OCI-LY1 (cell line): ENCODE measurements around the gene KATNAL1.
"Not testable (repeated sequence)": the region's sequence is repeated elsewhere in the genome, so short reads cannot be mapped to it uniquely, and the experiment has no call there.

Experiments
- H2AFZ ChIP-seq: fragments of 200-600 bp; sonication (generic), shearing (Covaris generic); 2 replicates; pipeline ENCODE4 v1.6.0; 2014; ENCODE audit warnings: antibody characterized with exemption, mild to moderate bottlenecking, low read length
- H3F3A ChIP-seq: fragments of 200-600 bp; sonication (generic), shearing (Covaris generic); 2 replicates; pipeline ENCODE4 v1.6.0; 2014; ENCODE audit warnings: mild to moderate bottlenecking, antibody characterized with exemption, low read length, moderate library complexity; ENCODE audit not compliant: insufficient read depth
- H3K27ac ChIP-seq: fragments of 200-600 bp; sonication (generic); 2 replicates; pipeline ENCODE4 v1.5.1; 2014; ENCODE audit warnings: low read length, mixed run types, mild to moderate bottlenecking, low read depth; ENCODE audit not compliant: poor library complexity, severe bottlenecking
- H3K27me3 ChIP-seq: fragments of 200-600 bp; sonication (generic); 2 replicates; pipeline ENCODE4 v1.6.0; 2014; ENCODE audit warnings: antibody characterized with exemption, mild to moderate bottlenecking, low read length, moderate library complexity; ENCODE audit not compliant: insufficient read depth
- H3K36me3 ChIP-seq: fragments of 200-600 bp; sonication (generic); 2 replicates; pipeline ENCODE4 v1.6.1; 2014; ENCODE audit warnings: mild to moderate bottlenecking, antibody characterized with exemption, low read length, moderate library complexity, mixed read lengths; ENCODE audit not compliant: insufficient read depth
- H3K4me1 ChIP-seq: fragments of 200-600 bp; sonication (generic); 2 replicates; pipeline ENCODE4 v1.5.1; 2014; ENCODE audit warnings: mild to moderate bottlenecking, low read length, moderate library complexity; ENCODE audit not compliant: insufficient read depth, severe bottlenecking
- H3K4me2 ChIP-seq: fragments of 200-600 bp; sonication (generic), shearing (Covaris generic); 2 replicates; pipeline ENCODE4 v1.6.1; 2014; ENCODE audit warnings: low read length
- H3K4me3 ChIP-seq: fragments of 200-600 bp; sonication (generic); 2 replicates; pipeline ENCODE4 v1.5.1; 2014; ENCODE audit warnings: low read length, low read depth, mild to moderate bottlenecking, mixed read lengths; ENCODE audit not compliant: poor library complexity, severe bottlenecking
- H3K79me2 ChIP-seq: fragments of 200-600 bp; shearing (Covaris generic); 2 replicates; pipeline ENCODE4 v1.6.1; 2016; ENCODE audit warnings: mixed run types, low read length, mixed read lengths; ENCODE audit not compliant: insufficient read depth
- H3K9ac ChIP-seq: fragments of 200-600 bp; sonication (generic), shearing (Covaris generic); 2 replicates; pipeline ENCODE4 v1.6.1; 2014; ENCODE audit warnings: mild to moderate bottlenecking, low read length, mixed read lengths
- H3K9me2 ChIP-seq: fragments of 200-600 bp; sonication (generic), shearing (Covaris generic); 2 replicates; pipeline ENCODE4 v1.6.1; 2014; ENCODE audit warnings: low read depth, mild to moderate bottlenecking, low read length, mixed read lengths
- H3K9me3 ChIP-seq: fragments of 200-600 bp; shearing (Covaris generic); 2 replicates; pipeline ENCODE4 v1.6.1; 2014; ENCODE audit warnings: low read length, mixed read lengths
- H4K20me1 ChIP-seq: fragments of 200-600 bp; sonication (generic), shearing (Covaris generic); 2 replicates; pipeline ENCODE4 v1.6.0; 2016; ENCODE audit warnings: mild to moderate bottlenecking, low read length; ENCODE audit not compliant: insufficient read depth
- CTCF ChIP-seq: fragments of 200-600 bp; sonication (generic), shearing (Covaris generic); IDR thresholded peaks from 2 replicates; pipeline ENCODE4 v1.5.1; 2017; ENCODE audit warnings: mild to moderate bottlenecking, antibody characterized with exemption, low read length, moderate library complexity, mixed read lengths
- EZH2 ChIP-seq: fragments of 200-600 bp; sonication (generic), shearing (Covaris generic); IDR thresholded peaks from 2 replicates; pipeline ENCODE4 v1.8.0; 2017; ENCODE audit warnings: borderline replicate concordance, mixed run types, mild to moderate bottlenecking, antibody characterized with exemption, low read length, moderate library complexity, mixed read lengths

KATNAL1 gene

GRCh38 chr13:30292325-30292724 is 15.0 kb downstream of the KATNAL1 start:
- H3K27me3 ChIP-seq: no peaks in the 10 kb centered on the region
- no peak overlapping the region for H3K4me2 ChIP-seq
- H3K9ac ChIP-seq: no peak overlapping the region
- H3K27ac ChIP-seq: no peak overlapping the region
- no peak overlapping the region for H3K4me3 ChIP-seq
- TF ChIP-seq CTCF (no peak), EZH2 (no peak)
- H3K9me2 ChIP-seq: no peaks in the 10 kb centered on the region
- peaks cover 5% of the 10 kb centered on the region; the same call in 1 of the 2 replicates for H3K79me2 ChIP-seq
- H3K36me3 ChIP-seq: no peaks in the 10 kb centered on the region
- H3F3A ChIP-seq: no peaks in the 10 kb centered on the region
- H3K4me1 ChIP-seq: peaks cover 6% of the 10 kb centered on the region
- H4K20me1 ChIP-seq: no peaks in the 10 kb centered on the region
- no peak overlapping the region for H2AFZ ChIP-seq
- no peaks in the 10 kb centered on the region for H3K9me3 ChIP-seq

- H3K4me3 ChIP-seq: no peak overlapping the region
- no peak overlapping the region for H3K27ac ChIP-seq
- H3K9me3 ChIP-seq: no peaks in the 10 kb centered on the region
- peaks cover 5% of the 10 kb centered on the region; the same call in 1 of the 2 replicates for H3K79me2 ChIP-seq
- no peaks in the 10 kb centered on the region for H3F3A ChIP-seq
- TF ChIP-seq EZH2: no peak
- no peak for TF ChIP-seq CTCF
- no peaks in the 10 kb centered on the region for H3K9me2 ChIP-seq
- no peak overlapping the region for H2AFZ ChIP-seq
- no peaks in the 10 kb centered on the region for H4K20me1 ChIP-seq
- H3K27me3 ChIP-seq: no peaks in the 10 kb centered on the region
- peaks cover 4% of the 10 kb centered on the region; the same call in 1 of the 2 replicates for H3K36me3 ChIP-seq
- no peak overlapping the region for H3K9ac ChIP-seq
- no peak overlapping the region for H3K4me2 ChIP-seq
- peaks cover 6% of the 10 kb centered on the region for H3K4me1 ChIP-seq
Observed at GRCh38 chr13:30290812-30291436, 16.4 kb downstream of the KATNAL1 start.

- Histone ChIP-seq H2AFZ (no peak overlapping the region), H3K9me2 (no peaks in the 10 kb centered on the region), H3K79me2 (peaks cover 5% of the 10 kb centered on the region; the same call in 1 of the 2 replicates), H3K4me1 (peaks cover 6% of the 10 kb centered on the region), H3K27me3 (no peaks in the 10 kb centered on the region), H3K4me2 (no peak overlapping the region), H3F3A (no peaks in the 10 kb centered on the region), H3K27ac (no peak overlapping the region), H4K20me1 (no peaks in the 10 kb centered on the region), H3K9me3 (no peaks in the 10 kb centered on the region; the same call in 1 of the 2 replicates), H3K4me3 (no peak overlapping the region), H3K36me3 (peaks cover 4% of the 10 kb centered on the region; the same call in 1 of the 2 replicates), H3K9ac (no peak overlapping the region)
- no peak for TF ChIP-seq EZH2
- TF ChIP-seq CTCF: no peak
Observed at GRCh38 chr13:30289533-30289932, 17.8 kb downstream of the KATNAL1 start.

- H2AFZ ChIP-seq, H3K4me2 ChIP-seq, H4K20me1 ChIP-seq, H3K9me2 ChIP-seq, H3K9ac ChIP-seq, H3K9me3 ChIP-seq, H3K79me2 ChIP-seq, H3K27me3 ChIP-seq, H3K4me1 ChIP-seq, H3F3A ChIP-seq, H3K36me3 ChIP-seq, H3K4me3 ChIP-seq, H3K27ac ChIP-seq: not testable (repeated sequence)
Observed at GRCh38 chr13:30286059-30286458, 21.3 kb downstream of the KATNAL1 start.
